SK-N-MC (cell line): ENCODE results near the gene BNIP3.
"Not testable (repeated sequence)": the region's sequence is repeated elsewhere in the genome, so short reads cannot be mapped to it uniquely, and the experiment has no call there.

ENCODE experiments used
- DNase-seq: peaks from one replicate; pipeline ENCODE4 v3.0.0-alpha.2; 2011; ENCODE audit warnings: low read depth, low spot score
- H3K27ac ChIP-seq: fragments of 200-600 bp; sonication (generic); 2 replicates; pipeline ENCODE4 v1.5.1; 2016; ENCODE audit warnings: mixed run types
- H3K36me3 ChIP-seq: fragments of 200-600 bp; sonication (generic); 2 replicates; pipeline ENCODE4 v1.6.1; 2017; ENCODE audit warnings: antibody characterized with exemption, low read length, mixed read lengths; ENCODE audit not compliant: insufficient read depth
- H3K4me3 ChIP-seq: fragments of 200-600 bp; sonication (generic); 2 replicates; pipeline ENCODE4 v1.5.1; 2016
- H3K9ac ChIP-seq: fragments of 200-600 bp; sonication (generic); 2 replicates; pipeline ENCODE4 v1.8.0; 2017; ENCODE audit warnings: mixed run types, mixed read lengths; ENCODE audit not compliant: insufficient read length
- H3K9me3 ChIP-seq: fragments of 200-600 bp; sonication (generic); 2 replicates; pipeline ENCODE4 v1.6.1; 2017; ENCODE audit warnings: low read depth, mild to moderate bottlenecking, antibody characterized with exemption, low read length, moderate library complexity, mixed read lengths
- EZH2 ChIP-seq: fragments of 200-600 bp; sonication (generic); IDR thresholded peaks from one replicate; pipeline ENCODE4 v1.6.1; 2017; ENCODE audit warnings: antibody characterized with exemption
- FOXP2 ChIP-seq: optimal IDR thresholded peaks from 2 replicates; pipeline ENCODE3; 2011; ENCODE audit warnings: mild to moderate bottlenecking, moderate library complexity; ENCODE audit not compliant: insufficient read depth; ENCODE audit errors: extremely low read length, control extremely low read depth
- POLR2AphosphoS5 ChIP-seq: IDR thresholded peaks from 2 replicates; pipeline ENCODE4 v1.6.1; 2012; ENCODE audit warnings: mild to moderate bottlenecking, low read depth, low read length, borderline replicate concordance

BNIP3 gene

GRCh38 chr10:131997366-131998049 is 15.8 kb upstream of the BNIP3 start:
- no peaks in the 10 kb centered on the region for H3K36me3 ChIP-seq
- H3K27ac ChIP-seq, result peak overlapping the region; percentile 67
- no peak for DNase-seq
- TF ChIP-seq POLR2AphosphoS5, result no peak
- peak; percentile 32 for TF ChIP-seq FOXP2
- H3K9me3 ChIP-seq, result no peaks in the 10 kb centered on the region
- H3K9ac ChIP-seq, result peak overlapping the region; percentile 38
- H3K4me3 ChIP-seq, result peak overlapping the region; percentile 55

GRCh38 chr10:131996466-131997365 is 15.0 kb upstream of the BNIP3 start:
- Histone ChIP-seq H3K27ac (no peak overlapping the region), H3K4me3 (no peak overlapping the region), H3K36me3 (no peaks in the 10 kb centered on the region), H3K9ac (no peak overlapping the region), H3K9me3 (no peaks in the 10 kb centered on the region)
- DNase-seq, result no peak
- TF ChIP-seq POLR2AphosphoS5, result no peak
- TF ChIP-seq EZH2, result no peak
- TF ChIP-seq FOXP2, result no peak

GRCh38 chr10:131994435-131994834 is 12.7 kb upstream of the BNIP3 start:
- no peak for DNase-seq
- H3K9me3 ChIP-seq, result no peaks in the 10 kb centered on the region
- no peaks in the 10 kb centered on the region for H3K36me3 ChIP-seq
- H3K27ac ChIP-seq, result no peak overlapping the region
- H3K9ac ChIP-seq, result no peak overlapping the region
- no peak overlapping the region for H3K4me3 ChIP-seq
- TF ChIP-seq POLR2AphosphoS5, result no peak
- TF ChIP-seq FOXP2, result no peak
- TF ChIP-seq EZH2, result no peak

- Histone ChIP-seq H3K9ac (no peak overlapping the region), H3K4me3 (no peak overlapping the region), H3K36me3 (no peaks in the 10 kb centered on the region), H3K9me3 (no peaks in the 10 kb centered on the region), H3K27ac (no peak overlapping the region)
- TF ChIP-seq POLR2AphosphoS5, result no peak
- no peak for TF ChIP-seq FOXP2
- no peak for TF ChIP-seq EZH2
- no peak for DNase-seq
Measured at GRCh38 chr10:131993275-131993674, 11.6 kb upstream of the BNIP3 start.

- no peak overlapping the region for H3K9ac ChIP-seq
- TF ChIP-seq EZH2 (no peak), FOXP2 (no peak)
- no peak overlapping the region for H3K4me3 ChIP-seq
- H3K27ac ChIP-seq, result no peak overlapping the region
- H3K36me3 ChIP-seq, result no peaks in the 10 kb centered on the region
- no peaks in the 10 kb centered on the region for H3K9me3 ChIP-seq
- DNase-seq, result no peak
Measured at GRCh38 chr10:131991726-131992125, 10.0 kb upstream of the BNIP3 start.

GRCh38 chr10:131987786-131988185 is 6.1 kb upstream of the BNIP3 start:
- not testable (repeated sequence) for H3K36me3 ChIP-seq, H3K4me3 ChIP-seq, H3K9ac ChIP-seq, DNase-seq, H3K27ac ChIP-seq, H3K9me3 ChIP-seq

GRCh38 chr10:131987301-131987700 is 5.6 kb upstream of the BNIP3 start:
- H3K4me3 ChIP-seq, DNase-seq, H3K27ac ChIP-seq, H3K9ac ChIP-seq, H3K9me3 ChIP-seq, H3K36me3 ChIP-seq: not testable (repeated sequence)

- DNase-seq, H3K36me3 ChIP-seq, H3K27ac ChIP-seq, H3K4me3 ChIP-seq, H3K9ac ChIP-seq, H3K9me3 ChIP-seq: not testable (repeated sequence)
Measured at GRCh38 chr10:131986851-131987250, 5.1 kb upstream of the BNIP3 start.

- Histone ChIP-seq H3K4me3 (no peak overlapping the region), H3K9me3 (no peaks in the 10 kb centered on the region), H3K36me3 (no peaks in the 10 kb centered on the region), H3K27ac (no peak overlapping the region), H3K9ac (no peak overlapping the region)
- no peak for TF ChIP-seq EZH2
- TF ChIP-seq POLR2AphosphoS5, result no peak
- TF ChIP-seq FOXP2, result no peak
- no peak for DNase-seq
Measured at GRCh38 chr10:131983780-131984179, 2.1 kb upstream of the BNIP3 start.
